ENCODE results near the gene EPHX1.
A peak's percentile ranks its signal among the peaks of the same experiment; 100 is the strongest.

The EPHX1 gene

DNA sequence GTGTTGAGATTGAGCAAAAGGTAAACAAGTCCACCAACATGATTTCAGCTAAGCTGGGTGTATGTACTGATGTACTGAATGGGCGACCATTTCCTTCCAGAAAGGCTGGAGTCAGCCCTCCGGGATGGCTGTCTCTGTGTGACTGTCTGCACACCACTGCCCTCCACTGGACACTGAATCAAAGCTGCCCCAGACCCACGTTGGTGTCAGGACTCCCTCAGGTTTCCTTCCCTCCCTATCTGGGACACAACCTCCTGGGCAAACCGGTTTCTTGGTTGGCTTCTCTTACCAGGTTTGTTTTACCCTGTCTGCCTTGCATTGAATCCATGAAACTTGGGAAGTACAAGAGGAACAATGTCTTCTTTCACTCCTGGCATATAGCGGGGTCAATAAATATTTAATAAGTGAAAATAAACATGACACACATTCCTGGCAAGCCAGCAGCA is 37.6 kb upstream of the EPHX1 start:
- DNase-seq (ENCODE audit: extremely low read depth, low read depth) = peak; percentile 83
- no peak overlapping the region for H3K4me3 ChIP-seq (replicated peaks; ENCODE audit: low read depth, low read length)

DNA sequence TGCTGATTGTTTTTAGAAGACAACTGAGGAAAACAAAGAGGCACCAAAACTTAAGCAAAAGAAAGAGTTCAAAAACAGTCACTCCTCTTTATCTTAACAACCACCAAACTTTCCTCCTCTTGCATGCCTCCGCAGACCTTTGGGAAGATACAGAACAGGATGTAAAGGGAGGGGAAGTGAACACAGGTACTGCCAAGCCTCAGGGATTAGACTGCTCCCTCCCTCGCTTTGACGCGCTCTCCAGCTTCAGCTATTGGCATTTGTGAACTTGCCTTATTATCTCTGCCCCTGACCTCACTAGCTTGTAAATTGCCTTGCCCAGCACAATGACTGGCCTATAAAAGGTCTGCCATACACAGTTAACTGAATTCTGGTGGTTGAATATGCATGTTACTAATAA is 37.1 kb upstream of the EPHX1 start:
- H3K4me3 ChIP-seq (replicated peaks; ENCODE audit: low read depth, low read length) = no peak overlapping the region
- DNase-seq (ENCODE audit: extremely low read depth, low read depth) = no peak
- TF ChIP-seq, protein P1, sequence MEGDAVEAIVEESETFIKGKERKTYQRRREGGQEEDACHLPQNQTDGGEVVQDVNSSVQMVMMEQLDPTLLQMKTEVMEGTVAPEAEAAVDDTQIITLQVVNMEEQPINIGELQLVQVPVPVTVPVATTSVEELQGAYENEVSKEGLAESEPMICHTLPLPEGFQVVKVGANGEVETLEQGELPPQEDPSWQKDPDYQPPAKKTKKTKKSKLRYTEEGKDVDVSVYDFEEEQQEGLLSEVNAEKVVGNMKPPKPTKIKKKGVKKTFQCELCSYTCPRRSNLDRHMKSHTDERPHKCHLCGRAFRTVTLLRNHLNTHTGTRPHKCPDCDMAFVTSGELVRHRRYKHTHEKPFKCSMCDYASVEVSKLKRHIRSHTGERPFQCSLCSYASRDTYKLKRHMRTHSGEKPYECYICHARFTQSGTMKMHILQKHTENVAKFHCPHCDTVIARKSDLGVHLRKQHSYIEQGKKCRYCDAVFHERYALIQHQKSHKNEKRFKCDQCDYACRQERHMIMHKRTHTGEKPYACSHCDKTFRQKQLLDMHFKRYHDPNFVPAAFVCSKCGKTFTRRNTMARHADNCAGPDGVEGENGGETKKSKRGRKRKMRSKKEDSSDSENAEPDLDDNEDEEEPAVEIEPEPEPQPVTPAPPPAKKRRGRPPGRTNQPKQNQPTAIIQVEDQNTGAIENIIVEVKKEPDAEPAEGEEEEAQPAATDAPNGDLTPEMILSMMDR (IDR thresholded peaks at IDR 0.05; ENCODE audit: low read depth, low read length, missing control alignments) = no peak

More for the DNA sequence above, 37.6 kb upstream of the EPHX1 start:
- TF ChIP-seq, protein P1 (IDR thresholded peaks at IDR 0.05; ENCODE audit: low read depth, low read length, missing control alignments) = peak; percentile 86

DNA sequence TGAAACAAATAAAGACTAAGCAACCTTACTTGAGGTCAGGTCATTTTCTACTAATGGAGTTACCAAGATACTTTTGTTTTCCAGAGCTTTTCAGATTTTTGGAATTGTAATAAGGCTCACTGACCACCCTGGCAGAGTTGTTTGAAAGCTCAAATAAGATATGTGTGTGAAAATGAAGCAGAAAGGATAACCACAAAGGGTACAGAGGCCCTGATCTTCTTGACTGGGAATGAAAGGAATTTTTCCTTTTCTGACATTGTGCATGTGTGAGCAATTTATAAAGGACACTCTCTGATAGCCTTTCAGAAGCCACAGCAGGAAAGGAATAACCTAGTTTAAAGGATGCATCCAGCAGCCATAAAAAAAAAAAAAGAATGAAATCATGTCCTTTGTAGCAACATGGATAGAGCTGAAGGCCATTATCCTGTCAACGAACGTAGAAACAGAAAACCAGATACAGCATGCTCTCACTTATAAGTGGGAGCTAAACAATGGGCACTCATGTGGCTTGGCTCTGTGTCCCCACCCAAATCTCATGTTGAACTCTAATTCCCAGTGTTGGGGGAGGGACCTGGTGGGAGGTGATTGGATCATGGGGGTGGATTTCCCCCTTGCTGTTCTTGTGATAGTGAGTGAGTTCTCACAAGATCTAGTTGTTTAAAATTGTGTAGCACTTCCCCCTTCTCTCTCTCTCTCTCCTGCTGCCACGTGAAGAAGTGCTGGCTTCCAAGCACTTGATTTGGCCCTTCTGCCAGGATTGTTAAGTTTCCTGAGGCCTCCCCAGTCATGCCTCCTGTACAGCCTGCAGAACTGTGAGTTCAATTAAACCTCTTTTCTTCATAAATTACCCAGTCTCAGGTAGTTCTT is 35.4 kb upstream of the EPHX1 start:
- no peak overlapping the region for H3K4me3 ChIP-seq (replicated peaks; ENCODE audit: low read depth, low read length)
- no peak for DNase-seq (ENCODE audit: extremely low read depth, low read depth)
- TF ChIP-seq, protein P1 (IDR thresholded peaks at IDR 0.05; ENCODE audit: low read depth, low read length, missing control alignments) = no peak

DNA sequence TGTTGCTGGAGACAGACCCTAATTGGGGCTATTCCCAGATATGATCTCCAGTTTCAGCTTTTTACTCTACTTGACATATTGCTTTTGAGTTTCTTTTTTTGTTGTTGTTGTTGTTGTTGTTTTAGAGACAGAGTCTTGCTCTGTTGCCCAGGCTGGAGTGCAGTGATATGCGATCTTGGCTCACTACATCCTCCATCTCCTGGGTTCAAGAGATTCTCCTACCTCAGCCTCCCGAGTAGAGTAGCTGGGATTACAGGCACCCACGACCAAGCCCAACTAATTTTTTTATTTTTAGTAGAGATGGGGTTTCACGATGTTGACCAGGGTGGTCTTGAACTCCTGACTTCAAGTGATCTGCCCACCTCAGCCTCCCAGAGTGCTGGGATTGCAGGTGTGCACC is 33.6 kb upstream of the EPHX1 start:
- no peak for DNase-seq (ENCODE audit: extremely low read depth, low read depth)
- H3K4me3 ChIP-seq (replicated peaks; ENCODE audit: low read depth, low read length) = no peak overlapping the region
- TF ChIP-seq, protein P1 (IDR thresholded peaks at IDR 0.05; ENCODE audit: low read depth, low read length, missing control alignments) = no peak

DNA sequence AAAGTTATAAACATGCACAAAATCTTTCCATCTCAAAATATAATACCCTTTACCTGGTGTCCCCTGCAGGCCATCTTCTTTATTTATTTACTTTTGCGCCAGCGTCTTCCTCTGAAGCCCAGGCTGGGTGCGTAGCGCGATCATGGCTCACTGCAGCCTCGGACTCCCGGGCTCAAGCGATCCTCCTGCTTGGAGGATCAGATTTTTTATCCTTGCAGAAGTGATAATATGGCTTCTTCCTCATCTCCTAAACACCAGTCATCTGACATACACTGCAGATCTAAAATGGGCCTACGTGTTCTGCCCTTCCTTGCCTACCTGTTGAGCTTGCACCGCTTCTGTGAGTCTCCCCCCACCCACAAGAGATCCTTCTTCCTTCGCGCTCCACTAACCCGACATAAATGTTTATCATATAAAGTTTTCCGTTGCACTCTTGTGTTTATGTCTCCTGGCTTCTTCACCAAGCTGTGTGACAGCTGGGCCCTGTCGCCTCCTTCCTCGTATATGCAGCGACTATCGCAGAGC is 32.8 kb upstream of the EPHX1 start:
- TF ChIP-seq, protein P1 (IDR thresholded peaks at IDR 0.05; ENCODE audit: low read depth, low read length, missing control alignments) = no peak
- H3K4me3 ChIP-seq (replicated peaks; ENCODE audit: low read depth, low read length) = peak overlapping the region; percentile 56
- DNase-seq (ENCODE audit: extremely low read depth, low read depth) = no peak

DNA sequence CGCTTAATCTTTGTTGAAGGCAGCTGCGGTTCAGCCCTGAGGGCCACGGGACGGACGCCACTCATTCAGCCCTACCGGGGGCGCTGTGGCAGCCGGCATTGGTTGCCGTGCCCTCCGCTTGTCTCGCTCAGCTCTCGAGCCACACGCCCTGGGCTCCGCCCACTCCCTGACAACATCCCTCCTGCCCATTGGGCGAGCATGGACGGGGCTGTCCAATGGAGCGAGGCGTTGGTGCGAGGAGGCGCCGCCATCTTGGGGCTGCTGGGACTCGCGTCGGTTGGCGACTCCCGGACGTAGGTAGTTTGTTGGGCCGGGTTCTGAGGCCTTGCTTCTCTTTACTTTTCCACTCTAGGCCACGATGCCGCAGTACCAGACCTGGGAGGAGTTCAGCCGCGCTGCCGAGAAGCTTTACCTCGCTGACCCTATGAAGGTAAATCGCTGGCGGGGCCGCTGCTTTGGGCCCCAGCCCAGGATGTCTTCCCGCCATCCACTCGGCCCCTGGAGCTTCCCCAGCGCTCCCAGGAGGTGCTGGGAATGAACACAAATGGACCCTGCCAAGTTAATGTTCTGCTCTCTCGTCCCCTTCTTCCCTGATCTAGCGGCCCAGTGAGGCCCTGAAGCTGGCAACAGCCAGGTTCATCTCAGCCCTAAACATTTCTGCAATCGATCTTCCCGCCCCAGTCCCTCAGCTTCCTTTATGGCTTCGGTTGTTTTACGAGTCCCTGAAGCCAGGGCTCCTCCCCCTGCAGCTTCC is 32.2 kb upstream of the EPHX1 start, which contains the start of gene SRP9:
Gene SRP9, plus strand, starts transcription at position 244 of the 754 bp plus-strand sequence. Its CDS starts 115 bp downstream, at position 359.
- TF ChIP-seq, protein P1 (IDR thresholded peaks at IDR 0.05; ENCODE audit: low read depth, low read length, missing control alignments) = peak; percentile 84
- peak; percentile 95 for DNase-seq (ENCODE audit: extremely low read depth, low read depth)
- H3K4me3 ChIP-seq (replicated peaks; ENCODE audit: low read depth, low read length) = peak within 1 kb of the TSS; percentile 56

All from HFF-Myc (cell line).